ENCODE results near the gene LRRC8D. TPM values are rescaled to one million over a fixed set of nuclear protein-coding genes. Genes with fewer than 3 reads are reported as not detected.

LRRC8D gene
- polyA plus RNA-seq, 2 of the 4 experiments (the other 2 are of a cell fraction): 41.8 to 76.7 TPM

GRCh38 chr1:89912073-89912472 is 91.2 kb downstream of the LRRC8D start (continued):
- TF ChIP-seq FOSB (CRISPR knock-in tag; IDR thresholded peaks at IDR 0.05) (no peak), ZFP36 (IDR thresholded peaks at IDR 0.05; ENCODE audit: borderline replicate concordance, partially characterized antibody) (no peak)

GRCh38 chr1:89913353-89914095 is 92.7 kb downstream of the LRRC8D start:
- POLR2A ChIA-PET: no interaction called here
- no peaks in the 10 kb centered on the region for H3K9me3 ChIP-seq
- TF ChIP-seq HOXB5 (CRISPR knock-in tag; IDR thresholded peaks at IDR 0.05): no peak
- TF ChIP-seq FOSL2 (IDR thresholded peaks at IDR 0.05): no peak
- TF ChIP-seq FOSL2 (CRISPR knock-in tag; IDR thresholded peaks at IDR 0.05): no peak

GRCh38 chr1:89917353-89917752 is 96.5 kb downstream of the LRRC8D start:
- no peak overlapping the region for H3K4me2 ChIP-seq
- no peak for TF ChIP-seq KDM1A (IDR thresholded peaks at IDR 0.05; ENCODE audit: low read depth)
- no peak for TF ChIP-seq PHF8 (IDR thresholded peaks at IDR 0.05; ENCODE audit: borderline replicate concordance, low read depth)
- no peak for TF ChIP-seq REST (IDR thresholded peaks at IDR 0.05)
- TF ChIP-seq RAD21 (conservative IDR thresholded peaks at IDR 0.05 in 1 of 2, IDR thresholded peaks at IDR 0.05 in 1 of 2): no peak
- TF ChIP-seq JUN (IDR thresholded peaks at IDR 0.05): no peak
- TF ChIP-seq PBX3 (IDR thresholded peaks at IDR 0.05): no peak
- TF ChIP-seq MAX (IDR thresholded peaks at IDR 0.05): no peak
- TF ChIP-seq POLR2A (IDR thresholded peaks at IDR 0.05; ENCODE audit: low read length): no peak
- TF ChIP-seq NPAS2 (CRISPR knock-in tag; IDR thresholded peaks at IDR 0.05; ENCODE audit: borderline replicate concordance): no peak
- no peak for TF ChIP-seq ZFP36 (IDR thresholded peaks at IDR 0.05; ENCODE audit: borderline replicate concordance, partially characterized antibody)
- TF ChIP-seq CBX8 (IDR thresholded peaks at IDR 0.05): no peak
- no peak for TF ChIP-seq MAFK (IDR thresholded peaks at IDR 0.05; ENCODE audit: partially characterized antibody)
- no peak for TF ChIP-seq CTCF (IDR thresholded peaks at IDR 0.05)
- no peak for TF ChIP-seq TFCP2L1 (CRISPR knock-in tag; IDR thresholded peaks at IDR 0.05)
- no peak for TF ChIP-seq HOXB13 (CRISPR knock-in tag; IDR thresholded peaks at IDR 0.05; ENCODE audit: low read depth)
- no peak for TF ChIP-seq SMC3 (IDR thresholded peaks at IDR 0.05)
- TF ChIP-seq POLR2AphosphoS2 (conservative IDR thresholded peaks at IDR 0.05; ENCODE audit: low read length): no peak
- no peak for TF ChIP-seq USF2 (IDR thresholded peaks at IDR 0.05)
- TF ChIP-seq HES2 (IDR thresholded peaks at IDR 0.05): no peak
- no peak for TF ChIP-seq MAZ (IDR thresholded peaks at IDR 0.05; ENCODE audit: borderline replicate concordance, low read depth, low read length)
- DNase-seq (ENCODE audit: low read depth in 1 of 2, low spot score in 1 of 2) (no peak), FAIRE-seq (no peak), ATAC-seq (no peak)
- H3K4me3 ChIP-seq: no peak overlapping the region
- no peaks in the 10 kb centered on the region for H3K9me3 ChIP-seq
- peaks cover 69% of the 10 kb centered on the region for H3K4me1 ChIP-seq
- ChIA-PET POLR2A (interaction anchor here (0.9 kb wide), 1 partner anchor 11 kb away, joined by 9 read pairs; no protein-coding TSS in a partner anchor), CTCF (interaction anchor here (0.7 to 4.1 kb wide), 3 partner anchors 10 to 74 kb away, joined by 3 to 17 read pairs (median 6); no protein-coding TSS in a partner anchor)
- H3K27ac ChIP-seq: peak overlapping the region in 1 of 2 experiments; percentile 62; a peak in 3 of 6 replicates
- 82% methylated on average over 1 of the region's 1 CpG for WGBS (ENCODE audit: missing lambda C conversion rate)

More at GRCh38 chr1:89913353-89914095, 92.7 kb downstream of the LRRC8D start:
- 92% methylated on average over 4 of the region's 4 CpGs for WGBS (ENCODE audit: missing lambda C conversion rate)
- ATAC-seq (no peak), DNase-seq (ENCODE audit: low read depth in 1 of 2, low spot score in 1 of 2) (no peak), FAIRE-seq (no peak)
- Histone ChIP-seq H3K27ac (peak overlapping the region; percentile 86 to 95), H3K4me1 (peaks cover 86% of the 10 kb centered on the region), H3K4me3 (no peak overlapping the region), H3K4me2 (0 out of 3 replicates have a peak overlapping the region, but pooled peaks have one; percentile 57)
- CTCF ChIA-PET: interaction anchor here (1.4 kb wide), 1 partner anchor 74 kb away, joined by 4 read pairs; no protein-coding TSS in a partner anchor
